Measurements from ENCODE around the gene CDRT4. TPM values are rescaled to one million over a fixed set of nuclear protein-coding genes. Genes with fewer than 3 reads are reported as not detected.
"Not testable (repeated sequence)": the region's sequence is repeated elsewhere in the genome, so short reads cannot be mapped to it uniquely, and the experiment has no call there.

The CDRT4 gene
- total RNA-seq = 1 to 10 TPM; 1.7 to 4.9 TPM
- long read RNA-seq = 0 reads

GRCh38 chr17:15467592-15467991 lies at the start of gene CDRT4:
Gene CDRT4, minus strand, starts transcription at chr17:15467621. Its CDS starts 27,383 bp downstream, at chr17:15440238.
- DNase-seq (no peak), ATAC-seq (no peak)
- intact Hi-C loops (cut with DNase I) = no loop called here

GRCh38 chr17:15516150-15516549 lies 48.7 kb upstream of the CDRT4 start:
- intact Hi-C loops (cut with DNase I) = no loop called here
- no peak for DNase-seq
- no peak for ATAC-seq

DNA sequence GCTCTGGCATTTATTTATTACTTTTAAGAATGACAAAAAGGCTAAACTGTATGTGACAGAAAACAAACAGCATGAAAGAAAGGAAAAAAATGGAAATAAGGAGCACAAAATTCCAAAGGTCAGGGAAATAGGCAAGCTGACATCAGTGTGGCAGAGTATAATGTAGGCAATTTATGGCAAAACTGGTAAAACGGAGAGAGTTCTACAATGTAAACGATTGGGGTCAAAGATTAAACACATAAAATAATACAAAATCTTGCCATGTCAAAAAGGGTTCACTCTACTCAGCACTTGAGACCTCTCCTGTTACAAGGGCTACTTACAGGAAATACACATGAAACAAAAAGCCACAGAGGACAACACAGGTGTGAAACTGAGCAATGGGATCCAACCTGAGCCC lies 47.0 kb upstream of the CDRT4 start:
- ATAC-seq (no peak), DNase-seq (no peak)
- intact Hi-C loops (cut with DNase I) = no loop called here

GRCh38 chr17:15513856-15514459 lies 46.5 kb upstream of the CDRT4 start:
- intact Hi-C loops (cut with DNase I) = no loop called here
- ATAC-seq (no peak), DNase-seq (no peak)

DNA sequence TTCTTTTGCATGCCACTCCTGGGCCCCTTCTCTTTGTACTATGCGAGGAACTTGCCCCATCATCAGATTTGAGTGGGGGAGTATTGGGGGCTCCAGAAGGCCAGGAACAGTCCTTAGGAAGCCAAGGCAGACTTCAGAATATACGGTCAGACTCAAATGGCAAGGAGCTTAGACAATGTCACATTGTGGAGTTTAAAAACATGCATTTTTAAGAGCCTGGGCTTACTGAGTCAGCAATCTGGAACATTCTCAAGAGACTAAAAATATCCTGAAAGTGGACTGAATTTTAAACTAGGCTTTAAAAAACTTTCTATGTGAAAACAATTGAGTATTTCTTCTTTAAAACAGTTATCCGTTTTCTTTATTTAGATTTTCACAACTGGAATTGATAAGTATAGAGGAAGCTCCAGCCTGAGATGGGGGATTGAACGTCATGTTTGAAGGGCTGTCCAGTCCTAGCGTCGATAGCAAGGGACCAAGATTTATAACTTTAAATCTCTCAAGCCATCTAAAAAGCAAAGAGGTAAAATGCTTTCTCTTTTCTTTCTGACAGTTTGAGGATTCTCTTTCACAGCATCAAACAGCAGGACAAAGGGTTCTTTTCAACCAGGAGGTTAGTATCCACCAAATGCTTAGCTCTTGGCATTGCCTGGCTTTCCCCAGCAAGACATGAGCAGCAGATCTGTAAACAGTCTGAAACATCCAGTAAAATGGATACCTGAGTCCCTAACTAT lies 45.8 kb upstream of the CDRT4 start:
- intact Hi-C loops (cut with DNase I) = no loop called here
- DNase-seq (no peak), ATAC-seq (peak in 1 of 2 donors; percentile 32)

GRCh38 chr17:15512071-15512709 lies 44.8 kb upstream of the CDRT4 start:
- intact Hi-C loops (cut with DNase I) = no loop called here
- DNase-seq (no peak), ATAC-seq (no peak)

DNA sequence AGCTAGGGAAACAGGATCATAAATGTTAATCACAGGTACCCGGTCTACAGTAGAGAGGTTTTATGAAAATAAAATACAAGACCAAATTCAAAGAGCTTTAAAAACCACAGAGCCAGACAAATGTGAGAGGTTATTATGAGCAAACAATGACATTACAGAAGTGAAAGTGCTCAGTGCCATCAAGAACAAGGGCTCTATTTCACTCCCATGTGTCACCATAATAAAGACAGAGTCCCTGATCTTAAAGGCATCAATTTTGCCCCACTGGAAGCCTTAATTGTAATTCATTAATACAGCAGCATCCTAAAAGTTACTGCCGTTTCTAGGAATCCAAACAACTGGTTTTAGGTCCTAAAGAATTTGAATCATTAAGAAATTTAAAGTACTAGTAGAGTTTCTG lies 43.7 kb upstream of the CDRT4 start:
- DNase-seq (no peak), ATAC-seq (no peak)
- intact Hi-C loops (cut with DNase I) = no loop called here

DNA sequence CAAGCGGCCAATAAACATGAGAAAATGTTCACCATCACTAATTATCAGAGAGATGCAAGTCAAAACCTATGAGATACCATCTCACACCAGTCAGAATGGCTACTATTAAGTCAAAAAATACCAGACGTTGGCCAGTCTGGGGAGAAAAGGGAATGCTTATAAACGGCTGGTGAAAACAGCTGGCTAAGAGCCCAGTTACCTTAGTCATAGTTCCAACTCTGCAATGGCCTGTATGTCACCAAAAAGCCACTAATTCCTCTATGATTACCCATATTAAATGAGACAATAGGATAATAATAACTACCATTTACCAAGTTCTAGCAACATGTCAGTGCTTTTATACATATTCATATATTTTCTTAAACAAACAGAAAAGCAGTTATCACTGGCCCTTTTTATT lies 42.9 kb upstream of the CDRT4 start:
- ATAC-seq = peak in 1 of 2 donors; percentile 53
- DNase-seq = no peak
- intact Hi-C loops (cut with DNase I) = no loop called here

DNA sequence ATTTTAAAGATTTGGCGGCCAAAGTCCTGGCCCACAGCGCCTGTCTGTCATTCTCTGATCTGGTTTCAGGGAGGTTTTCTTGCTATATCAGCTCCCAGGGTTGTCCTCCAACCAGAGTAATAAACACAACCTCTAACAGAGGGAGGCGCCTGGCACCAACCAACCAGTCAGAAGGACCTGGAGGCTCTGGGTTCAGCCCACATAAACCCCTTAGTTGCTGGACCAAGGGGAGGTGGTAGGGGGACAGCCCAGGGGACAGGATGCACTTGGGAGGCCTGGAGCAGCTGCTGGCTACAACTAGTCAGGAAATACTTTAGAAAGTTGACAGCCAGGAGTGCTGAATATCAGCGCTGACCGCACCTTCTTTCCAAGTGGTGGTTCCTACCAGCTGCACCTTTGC lies 41.7 kb upstream of the CDRT4 start:
- DNase-seq (no peak), ATAC-seq (peak in 1 of 2 donors; percentile 15)
- intact Hi-C loops (cut with DNase I) = no loop called here

- no peak for DNase-seq
- peak in 1 of 2 donors; percentile 19 for ATAC-seq
- intact Hi-C loops (cut with DNase I) = no loop called here
These were observed 41.0 kb upstream of the CDRT4 start for GRCh38 chr17:15508466-15508865.

DNA sequence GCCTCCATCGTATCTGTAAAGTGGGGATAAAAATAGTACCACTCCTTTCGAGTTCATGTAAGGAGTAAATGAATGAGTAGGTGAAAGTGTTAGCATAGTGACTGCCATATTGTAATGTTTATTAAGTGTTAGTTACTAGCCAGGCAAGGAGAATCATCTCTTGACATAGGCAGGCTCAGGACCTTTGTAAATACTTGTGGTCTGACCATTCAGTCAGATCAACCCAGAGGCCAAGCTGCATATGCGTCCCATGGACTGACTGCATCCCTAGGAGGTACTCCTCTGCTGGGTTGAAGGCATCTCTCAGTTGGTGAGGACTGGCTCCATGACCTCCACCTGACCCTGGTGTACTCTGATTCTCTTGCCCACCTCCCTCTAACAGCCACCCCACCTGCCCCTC lies 40.5 kb upstream of the CDRT4 start:
- DNase-seq = no peak
- ATAC-seq = no peak
- intact Hi-C loops (cut with DNase I) = no loop called here

DNA sequence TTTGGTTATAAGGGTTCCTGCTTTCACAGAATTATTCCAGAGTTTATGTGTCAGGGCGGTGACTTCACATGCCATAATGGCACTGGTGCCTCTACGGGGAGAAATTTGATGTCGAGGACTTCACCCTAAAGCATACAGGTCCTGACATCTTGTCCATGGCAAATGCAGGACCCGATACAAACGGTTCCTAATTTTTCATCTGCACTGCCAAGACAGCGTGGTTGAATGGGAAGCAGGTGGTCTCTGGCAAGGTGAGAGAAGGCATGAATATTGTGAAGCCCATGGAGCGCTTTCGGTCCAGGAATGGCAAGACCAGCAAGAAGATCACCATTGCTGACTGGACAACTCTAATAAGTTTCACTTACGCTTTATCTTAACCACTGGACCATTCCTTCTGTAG lies 39.6 kb upstream of the CDRT4 start:
- intact Hi-C loops (cut with DNase I) = no loop called here
- DNase-seq (no peak), ATAC-seq (no peak)

DNA sequence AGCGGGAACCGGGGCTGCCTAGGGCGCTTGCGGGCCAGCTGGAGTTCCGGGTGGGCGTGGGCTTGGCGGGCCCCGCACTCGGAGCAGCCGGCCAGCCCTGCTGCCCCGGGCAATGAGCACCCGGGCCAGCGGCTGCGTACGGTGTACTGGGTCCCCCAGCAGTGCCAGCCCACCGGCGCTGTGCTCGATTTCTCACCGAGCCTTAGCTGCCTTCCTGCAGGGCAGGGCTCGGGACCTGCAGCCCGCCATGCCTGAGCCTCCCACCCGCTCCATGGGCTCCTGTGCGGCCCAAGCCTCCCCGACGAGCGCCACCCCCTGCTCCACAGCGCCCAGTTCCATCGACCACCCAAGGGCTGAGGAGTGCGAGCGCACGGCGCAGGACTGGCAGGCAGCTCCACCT lies 38.3 kb upstream of the CDRT4 start:
- ATAC-seq; intact Hi-C loops (cut with DNase I); DNase-seq: not testable (repeated sequence)

GRCh38 chr17:15503731-15504130 lies 36.3 kb upstream of the CDRT4 start:
- intact Hi-C loops (cut with DNase I) = loop anchor here (2.0 to 5.0 kb wide), 3 partner anchors 66 to 243 kb away; no protein-coding TSS in a partner anchor
- no peak for DNase-seq

GRCh38 chr17:15502369-15503112 lies 35.1 kb upstream of the CDRT4 start:
- ATAC-seq (peak; percentile 95), DNase-seq (peak; percentile 93)
- intact Hi-C loops (cut with DNase I) = loop anchor here (1.0 to 5.0 kb wide), 4 partner anchors 65 to 242 kb away; no protein-coding TSS in a partner anchor

More at GRCh38 chr17:15503731-15504130, 36.3 kb upstream of the CDRT4 start:
- ATAC-seq = no peak

- no peak for DNase-seq
- ATAC-seq = peak in 1 of 2 donors; percentile 2
- intact Hi-C loops (cut with DNase I) = loop anchor here (1.0 to 5.0 kb wide), 4 partner anchors 64 to 241 kb away; no protein-coding TSS in a partner anchor
These were observed 34.4 kb upstream of the CDRT4 start for GRCh38 chr17:15501793-15502192.

DNA sequence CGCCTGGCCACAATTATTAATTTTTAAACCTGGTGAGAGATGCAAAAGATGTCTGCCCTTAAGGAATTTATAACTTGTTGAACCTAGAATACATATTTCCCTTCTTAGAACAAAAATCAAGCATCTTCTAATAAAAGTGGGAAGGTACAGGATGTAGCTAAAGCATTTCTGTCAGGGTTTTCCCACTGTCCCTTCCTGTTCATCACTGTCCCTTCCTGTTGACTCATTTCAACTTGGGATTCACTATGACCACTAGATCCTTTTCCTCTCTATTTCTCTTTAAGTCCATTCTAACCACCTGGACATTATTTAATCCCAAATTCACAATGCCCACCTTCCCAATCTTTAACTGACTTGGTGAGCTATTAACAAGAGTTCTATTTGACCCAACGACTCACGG lies 33.9 kb upstream of the CDRT4 start:
- no peak for DNase-seq
- intact Hi-C loops (cut with DNase I) = loop anchor here in 1 of 2 donors (5.0 kb wide), 2 partner anchors 64 to 104 kb away; no protein-coding TSS in a partner anchor
- ATAC-seq = no peak

- DNase-seq (no peak), ATAC-seq (no peak)
- intact Hi-C loops (cut with DNase I) = no loop called here
These were observed 30.7 kb upstream of the CDRT4 start for GRCh38 chr17:15498107-15498506.
